ENCODE measurements around the gene SPNS2. TPM values are rescaled to one million over a fixed set of nuclear protein-coding genes. Genes with fewer than 3 reads are reported as not detected.

SPNS2 gene
- polyA plus RNA-seq, 1 donor (not counting 4 experiments of a cell fraction or from before 2014, with no cell fraction given): 0.10 TPM

- Histone ChIP-seq H3K36me3 (ENCODE audit: control insufficient read depth in 2 of 2, extremely low read depth in 1 of 2, insufficient read depth in 2 of 2, low read length in 2 of 2) (peaks cover 53 to 54% of the 10 kb centered on the region in 2 experiments), H3K4me1 (ENCODE audit: control insufficient read depth, extremely low read depth, insufficient read depth, low read length) (peaks cover 17% of the 10 kb centered on the region), H3K9me3 (ENCODE audit: control insufficient read depth, low read depth, low read length) (no peaks in the 10 kb centered on the region), H3K9me1 (ENCODE audit: control insufficient read depth, extremely low read depth, insufficient read depth, low read length) (no peaks in the 10 kb centered on the region), H4K20me1 (ENCODE audit: control insufficient read depth, extremely low read depth, insufficient read depth, low read length) (peaks cover 7% of the 10 kb centered on the region), H3K4me3 (ENCODE audit: control insufficient read depth in 2 of 3, extremely low read depth in 1 of 3, insufficient read depth in 2 of 3, low read depth in 1 of 3, low read length in 3 of 3) (no peak overlapping the region), H3K27me3 (ENCODE audit: control insufficient read depth, extremely low read depth, insufficient read depth, low read length) (no peaks in the 10 kb centered on the region), H3K27ac (ENCODE audit: control insufficient read depth, insufficient read depth, low read length) (no peak overlapping the region), H3K9ac (ENCODE audit: control insufficient read depth, extremely low read depth, insufficient read depth, low read length) (no peak overlapping the region), H3K4me2 (ENCODE audit: control insufficient read depth, extremely low read depth, insufficient read depth, low read depth, low read length) (no peak overlapping the region), H3K79me2 (ENCODE audit: control insufficient read depth, insufficient read depth, low read length) (peaks cover 32% of the 10 kb centered on the region), H2AFZ (ENCODE audit: control insufficient read depth, low read length) (no peak overlapping the region)
- dilution Hi-C loops (cut with MboI; ENCODE audit: extremely low pct_ligation_motif_present, low sequenced_read_pairs): no loop called here
- TF ChIP-seq EZH2 (IDR thresholded peaks at IDR 0.05; ENCODE audit: low read length) (no peak), CTCF (optimal IDR thresholded peaks at IDR 0.05 in 1 of 3, IDR thresholded peaks at IDR 0.05 in 1 of 3, conservative IDR thresholded peaks at IDR 0.05 in 1 of 3; ENCODE audit: extremely low read depth in 1 of 3, insufficient read depth in 2 of 3, low read length in 3 of 3) (no peak)
- DNase-seq (ENCODE audit: low read depth, low spot score): no peak
- no peak for FAIRE-seq
Observed at GRCh38 chr17:4551141-4551540, 52.5 kb downstream of the SPNS2 start.

- TF ChIP-seq CTCF (optimal IDR thresholded peaks at IDR 0.05 in 1 of 3, IDR thresholded peaks at IDR 0.05 in 1 of 3, conservative IDR thresholded peaks at IDR 0.05 in 1 of 3; ENCODE audit: extremely low read depth in 1 of 3, insufficient read depth in 2 of 3, low read length in 3 of 3): no peak
- TF ChIP-seq EZH2 (IDR thresholded peaks at IDR 0.05; ENCODE audit: low read length): no peak
- Histone ChIP-seq H3K4me3 (ENCODE audit: control insufficient read depth in 2 of 3, extremely low read depth in 1 of 3, insufficient read depth in 2 of 3, low read depth in 1 of 3, low read length in 3 of 3) (no peak overlapping the region), H3K27ac (ENCODE audit: control insufficient read depth, insufficient read depth, low read length) (no peak overlapping the region), H3K27me3 (ENCODE audit: control insufficient read depth, extremely low read depth, insufficient read depth, low read length) (no peaks in the 10 kb centered on the region), H3K4me2 (ENCODE audit: control insufficient read depth, extremely low read depth, insufficient read depth, low read depth, low read length) (no peak overlapping the region), H3K36me3 (ENCODE audit: control insufficient read depth in 2 of 2, extremely low read depth in 1 of 2, insufficient read depth in 2 of 2, low read length in 2 of 2) (peaks cover 51 to 54% of the 10 kb centered on the region in 2 experiments), H3K9me3 (ENCODE audit: control insufficient read depth, low read depth, low read length) (no peaks in the 10 kb centered on the region), H3K79me2 (ENCODE audit: control insufficient read depth, insufficient read depth, low read length) (peaks cover 32% of the 10 kb centered on the region), H3K9ac (ENCODE audit: control insufficient read depth, extremely low read depth, insufficient read depth, low read length) (no peak overlapping the region), H3K9me1 (ENCODE audit: control insufficient read depth, extremely low read depth, insufficient read depth, low read length) (no peaks in the 10 kb centered on the region), H4K20me1 (ENCODE audit: control insufficient read depth, extremely low read depth, insufficient read depth, low read length) (peaks cover 7% of the 10 kb centered on the region), H3K4me1 (ENCODE audit: control insufficient read depth, extremely low read depth, insufficient read depth, low read length) (peaks cover 17% of the 10 kb centered on the region), H2AFZ (ENCODE audit: control insufficient read depth, low read length) (no peak overlapping the region)
- DNase-seq (ENCODE audit: low read depth, low spot score) (no peak), FAIRE-seq (no peak)
- dilution Hi-C loops (cut with MboI; ENCODE audit: extremely low pct_ligation_motif_present, low sequenced_read_pairs): no loop called here
Observed at GRCh38 chr17:4551796-4552525, 53.3 kb downstream of the SPNS2 start.
